ENCODE data around the gene FOCAD. TPM values are rescaled to one million over a fixed set of nuclear protein-coding genes. Genes with fewer than 3 reads are reported as not detected.

The FOCAD gene
- total and polyA plus RNA-seq, 12 donors, result 11.7 to 41.3 (median 31.2) TPM

- TF ChIP-seq CTCF (IDR thresholded peaks at IDR 0.05), result no peak
- Histone ChIP-seq H3K4me3 (no peak overlapping the region), H3K27me3 (no peaks in the 10 kb centered on the region), H3K4me1 (peaks cover 0 to 8% (median 0%) of the 10 kb centered on the region in 9 donors), H3K27ac (no peak overlapping the region), H3K9me3 (no peaks in the 10 kb centered on the region), H3K36me3 (peaks cover 0 to 19% (median 0%) of the 10 kb centered on the region in 9 donors)
- no peak for ATAC-seq
- no peak for DNase-seq
- intact Hi-C loops (cut with DNase I), result loop anchor here (1.0 to 10.0 kb wide), 16 partner anchors 172 to 1456 kb away; partner anchors contain the start of gene MLLT3 (in 4 of the 10)
- 66 to 72% methylated on average over 3 of the region's 3 CpGs for whole genome bisulfite sequencing, 2 donors
Measured at GRCh38 chr9:20940447-20941173, 256.6 kb downstream of the FOCAD start.

- intact Hi-C loops (cut with DNase I), result loop anchor here (1.0 to 10.0 kb wide), 16 partner anchors 171 to 1456 kb away; partner anchors contain the start of gene MLLT3 (in 4 of the 10)
- Histone ChIP-seq H3K27me3 (no peaks in the 10 kb centered on the region), H3K4me1 (peaks cover 0 to 8% (median 0%) of the 10 kb centered on the region in 9 donors), H3K9me3 (no peaks in the 10 kb centered on the region), H3K36me3 (peaks cover 0 to 19% (median under 1%) of the 10 kb centered on the region in 9 donors), H3K4me3 (no peak overlapping the region), H3K27ac (no peak overlapping the region)
- 6% methylated on average over 7 of the region's 7 CpGs for WGBS, 2 donors
- peak; percentile 84 to 93 (median 91) for ATAC-seq
- peak; percentile 53 to 94 (median 89) for TF ChIP-seq CTCF (IDR thresholded peaks at IDR 0.05)
- peak; percentile 13 to 51 for DNase-seq
Measured at GRCh38 chr9:20941174-20941690, 257.2 kb downstream of the FOCAD start.

- 76 to 77% methylated on average over 10 of the region's 10 CpGs for WGBS, 2 donors
Measured at GRCh38 chr9:20944507-20944906, 260.4 kb downstream of the FOCAD start.

More at GRCh38 chr9:20944507-20944906, 260.4 kb downstream of the FOCAD start:
- TF ChIP-seq CTCF (IDR thresholded peaks at IDR 0.05), result no peak
- ATAC-seq (no peak), DNase-seq (no peak)
- H3K27ac ChIP-seq, result no peak overlapping the region
- H3K4me1 ChIP-seq, result peaks cover 0 to 8% (median 0%) of the 10 kb centered on the region in 9 donors
- peaks cover 0 to 52% (median 8%) of the 10 kb centered on the region in 9 donors for H3K36me3 ChIP-seq
- H3K27me3 ChIP-seq, result no peaks in the 10 kb centered on the region
- no peaks in the 10 kb centered on the region for H3K9me3 ChIP-seq
- no peak overlapping the region for H3K4me3 ChIP-seq
- intact Hi-C loops (cut with DNase I), result loop anchor here in 9 of 10 donors (5.0 to 10.0 kb wide), 10 partner anchors 168 to 1460 kb away; partner anchors contain the start of gene MLLT3 (in 3 of the 9)

Data from heart right ventricle (tissue), 16 donors.